HepG2 (cell line): ENCODE data around the gene PLEKHG5. TPM values are rescaled to one million over a fixed set of nuclear protein-coding genes. Genes with fewer than 3 reads are reported as not detected.
A peak's percentile ranks its signal among the peaks of the same experiment; 100 is the strongest.

Experiments
- ARID3A ChIP-seq: IDR thresholded peaks from 2 replicates; pipeline ENCODE4 v1.6.1; 2012; ENCODE audit warnings: low read depth, low read length, improper control_type of control experiment
- BRCA1 ChIP-seq: sonication (generic); formaldehyde crosslinking; IDR thresholded peaks from 2 replicates; pipeline ENCODE4 v1.4.0; 2020; ENCODE audit warnings: missing genetic modification reagents
- CREB3 ChIP-seq: sonication (generic); formaldehyde crosslinking; IDR thresholded peaks from 2 replicates; pipeline ENCODE4 v1.5.0; 2020; ENCODE audit warnings: missing genetic modification reagents
- DDIT3 ChIP-seq: sonication (generic); formaldehyde crosslinking; IDR thresholded peaks from 2 replicates; pipeline ENCODE4 v1.4.0; 2020; ENCODE audit warnings: mild to moderate bottlenecking, missing genetic modification reagents
- HES4 ChIP-seq: sonication (generic); formaldehyde crosslinking; IDR thresholded peaks from 2 replicates; pipeline ENCODE4 v1.9.0; 2021; ENCODE audit warnings: mild to moderate bottlenecking, missing genetic modification reagents, borderline replicate concordance
- PBX2 ChIP-seq: IDR thresholded peaks from 2 replicates; pipeline ENCODE4 v1.6.1; 2016; ENCODE audit warnings: control low read depth
- POGK ChIP-seq: sonication (generic); formaldehyde crosslinking; conservative IDR thresholded peaks from 2 replicates; pipeline ENCODE4 v1.8.0; 2022; ENCODE audit warnings: mild to moderate bottlenecking, moderate library complexity, missing genetic modification reagents
- RORA ChIP-seq: sonication (generic); formaldehyde crosslinking; IDR thresholded peaks from 2 replicates; pipeline ENCODE4 v1.5.0; 2020; ENCODE audit warnings: mild to moderate bottlenecking, missing genetic modification reagents, moderate library complexity
- SNAPC2 ChIP-seq: sonication (generic); formaldehyde crosslinking; IDR thresholded peaks from 2 replicates; pipeline ENCODE4 v1.8.1; 2022; ENCODE audit warnings: mild to moderate bottlenecking, missing genetic modification reagents
- WIZ ChIP-seq: sonication (generic); formaldehyde crosslinking; IDR thresholded peaks from 2 replicates; pipeline ENCODE4 v1.5.1; 2020; ENCODE audit warnings: mild to moderate bottlenecking, missing genetic modification reagents
- ZFP41 ChIP-seq: sonication (generic); formaldehyde crosslinking; IDR thresholded peaks from 2 replicates; pipeline ENCODE4 v1.4.0; 2020; ENCODE audit warnings: mild to moderate bottlenecking, missing genetic modification reagents, borderline replicate concordance
- ZIK1 ChIP-seq: sonication (generic); formaldehyde crosslinking; IDR thresholded peaks from 2 replicates; pipeline ENCODE4 v1.5.0; 2020; ENCODE audit warnings: mild to moderate bottlenecking, low read depth, missing genetic modification reagents, borderline replicate concordance
- ZNF343 ChIP-seq: sonication (generic); formaldehyde crosslinking; IDR thresholded peaks from 2 replicates; pipeline ENCODE4 v1.4.0; 2020; ENCODE audit warnings: mild to moderate bottlenecking, missing genetic modification reagents
- ZNF619 ChIP-seq: sonication (generic); formaldehyde crosslinking; IDR thresholded peaks from 2 replicates; pipeline ENCODE4 v1.4.0; 2020; ENCODE audit warnings: mild to moderate bottlenecking, missing genetic modification reagents
- ZNF639 ChIP-seq: conservative IDR thresholded peaks from 2 replicates; pipeline ENCODE4 v1.6.1; 2018; ENCODE audit warnings: missing genetic modification reagents
- ZNF800 ChIP-seq: sonication (generic); formaldehyde crosslinking; IDR thresholded peaks from 2 replicates; pipeline ENCODE4 v1.4.0; 2020; ENCODE audit warnings: missing genetic modification reagents
- ZSCAN12 ChIP-seq: sonication (generic); formaldehyde crosslinking; IDR thresholded peaks from 2 replicates; pipeline ENCODE4 v1.9.0; 2021; ENCODE audit warnings: mild to moderate bottlenecking, missing genetic modification reagents
- polyA plus RNA-seq, 8 experiments: library from polyadenylated mRNA; depleted of rRNA in 3 of 8; stranded (reverse) in 7 of 8; unstranded in 1 of 8; fragments of >200 nt; fragmentation: Illumina TruSeq in 4 of 8; extraction: Trizol in 4 of 8; gene quantifications; 2 replicates each; pipeline versions ENCODE4 v1.2.1 to v1.2.3, GENCODE V29; 2011 to 2016; ENCODE audit warnings: low read depth in 4 of 8, missing spikeins in 1 of 8, mixed read lengths in 1 of 8; ENCODE audit not compliant: insufficient read depth in 1 of 8
- total RNA-seq, 5 experiments: library from RNA; depleted of rRNA; stranded (reverse); fragments of >200 nt; fragmentation: Illumina TruSeq; extraction: Trizol; gene quantifications; 2 replicates each; pipeline ENCODE4 v1.2.3, GENCODE V29; 2016; ENCODE audit warnings: low read depth in 1 of 5

Gene PLEKHG5
- total and polyA plus RNA-seq, 2 of the 13 experiments (the other 11 are each of a cell fraction or from before 2014, with no cell fraction given) = 1.9 to 3.5 TPM

- no peak for TF ChIP-seq ZNF639
- no peak for TF ChIP-seq ZNF343 (CRISPR knock-in tag)
- TF ChIP-seq HES4 (CRISPR knock-in tag) = 0 out of 2 replicates have a peak, but pooled peaks have one; percentile 6
- TF ChIP-seq SNAPC2 = no peak
- TF ChIP-seq POGK = no peak
- TF ChIP-seq ZSCAN12 (CRISPR knock-in tag) = no peak
- 0 out of 2 replicates have a peak, but pooled peaks have one; percentile 4 for TF ChIP-seq ZNF619
- TF ChIP-seq DDIT3 (CRISPR knock-in tag) = no peak
- TF ChIP-seq PBX2 (CRISPR knock-in tag) = no peak
- no peak for TF ChIP-seq ZFP41 (CRISPR knock-in tag)
- TF ChIP-seq RORA (CRISPR knock-in tag) = no peak
- TF ChIP-seq ZNF800 = no peak
- TF ChIP-seq BRCA1 (CRISPR knock-in tag) = no peak
- TF ChIP-seq ZIK1 (CRISPR knock-in tag) = no peak
- TF ChIP-seq ARID3A = no peak
- TF ChIP-seq CREB3 (CRISPR knock-in tag) = no peak
- no peak for TF ChIP-seq WIZ
These were observed 42.5 kb downstream of the PLEKHG5 start (continued) for GRCh38 chr1:6448749-6449631.
